AG04449 (cell line): ENCODE measurements around the gene BANP.

Experiments used
- CTCF ChIA-PET: fragments of 350-600 bp; formaldehyde crosslinking; extraction: SDS; loops from one replicate; lab custom pipeline; 2021; ENCODE audit warnings: antibody characterized with exemption; lab: Yijun Ruan, JAX
- POLR2A ChIA-PET: fragments of 400-600, 350-600 bp; formaldehyde crosslinking; extraction: SDS; loops from one replicate; lab custom pipeline; 2020; ENCODE audit warnings: antibody characterized with exemption, inconsistent platforms; lab: Yijun Ruan, JAX
- DNase-seq: peaks from one replicate; pipeline ENCODE4 v3.0.0-alpha.2; 2010; ENCODE audit warnings: low read depth, low spot score
- H3K4me3 ChIP-seq: 2 replicates; pipeline ENCODE4 v1.5.1; 2011; ENCODE audit warnings: low read depth, mild to moderate bottlenecking, control low read depth, low read length
- TF ChIP-seq, protein P1 (sequence below): IDR thresholded peaks from one replicate; pipeline ENCODE4 v1.5.1; 2011; ENCODE audit warnings: mild to moderate bottlenecking, moderate library complexity, low read length, control low read depth, inconsistent platforms; ENCODE audit not compliant: insufficient read depth; ENCODE audit errors: missing control alignments

Gene BANP

GRCh38 chr16:88077328-88078108 is 126.3 kb downstream of the BANP start:
- DNase-seq = no peak
- ChIA-PET CTCF (interaction anchor here (1.1 to 2.2 kb wide), 2 partner anchors 13 to 125 kb away, joined by 3 to 6 read pairs; no protein-coding TSS in a partner anchor), POLR2A (no interaction called here)
- no peak overlapping the region for H3K4me3 ChIP-seq
- TF ChIP-seq, protein P1, sequence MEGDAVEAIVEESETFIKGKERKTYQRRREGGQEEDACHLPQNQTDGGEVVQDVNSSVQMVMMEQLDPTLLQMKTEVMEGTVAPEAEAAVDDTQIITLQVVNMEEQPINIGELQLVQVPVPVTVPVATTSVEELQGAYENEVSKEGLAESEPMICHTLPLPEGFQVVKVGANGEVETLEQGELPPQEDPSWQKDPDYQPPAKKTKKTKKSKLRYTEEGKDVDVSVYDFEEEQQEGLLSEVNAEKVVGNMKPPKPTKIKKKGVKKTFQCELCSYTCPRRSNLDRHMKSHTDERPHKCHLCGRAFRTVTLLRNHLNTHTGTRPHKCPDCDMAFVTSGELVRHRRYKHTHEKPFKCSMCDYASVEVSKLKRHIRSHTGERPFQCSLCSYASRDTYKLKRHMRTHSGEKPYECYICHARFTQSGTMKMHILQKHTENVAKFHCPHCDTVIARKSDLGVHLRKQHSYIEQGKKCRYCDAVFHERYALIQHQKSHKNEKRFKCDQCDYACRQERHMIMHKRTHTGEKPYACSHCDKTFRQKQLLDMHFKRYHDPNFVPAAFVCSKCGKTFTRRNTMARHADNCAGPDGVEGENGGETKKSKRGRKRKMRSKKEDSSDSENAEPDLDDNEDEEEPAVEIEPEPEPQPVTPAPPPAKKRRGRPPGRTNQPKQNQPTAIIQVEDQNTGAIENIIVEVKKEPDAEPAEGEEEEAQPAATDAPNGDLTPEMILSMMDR = no peak

DNA sequence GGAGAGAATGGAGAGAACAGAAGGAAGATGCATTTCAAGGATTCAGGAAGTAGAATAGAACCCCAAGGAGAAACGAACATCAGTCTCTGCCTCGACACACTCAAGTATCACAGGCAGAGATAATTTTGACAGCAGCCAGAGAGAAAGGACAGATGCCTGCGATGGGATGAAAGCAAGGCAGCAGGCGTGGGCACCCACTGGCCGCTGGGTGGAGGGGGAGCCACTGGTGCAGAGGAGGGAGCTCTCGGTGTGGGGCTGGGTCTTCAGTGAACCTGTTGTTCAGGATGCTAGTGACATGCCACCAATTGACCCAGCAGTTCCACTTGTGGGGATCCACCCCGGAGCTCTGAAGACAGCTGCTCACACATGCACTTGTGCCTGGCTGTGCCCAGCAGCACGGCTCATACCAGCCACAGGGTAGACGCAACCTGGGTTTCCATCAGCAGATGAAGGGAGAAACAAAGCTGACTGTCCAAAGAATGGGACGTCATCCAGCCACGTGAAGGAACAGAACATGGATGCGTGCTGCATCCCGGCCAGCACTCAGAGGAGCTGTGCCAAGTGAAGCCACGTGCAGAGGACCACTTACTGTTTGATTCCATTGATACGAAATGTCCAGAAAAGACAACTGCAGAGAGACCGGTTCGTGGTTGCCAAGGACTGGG is 127.0 kb downstream of the BANP start:
- ChIA-PET POLR2A (no interaction called here), CTCF (interaction anchor here (1.1 to 2.2 kb wide), 3 partner anchors 12 to 125 kb away, joined by 3 to 6 read pairs (median 4); no protein-coding TSS in a partner anchor)
- no peak for DNase-seq
- H3K4me3 ChIP-seq = no peak overlapping the region
- TF ChIP-seq, protein P1 = no peak

DNA sequence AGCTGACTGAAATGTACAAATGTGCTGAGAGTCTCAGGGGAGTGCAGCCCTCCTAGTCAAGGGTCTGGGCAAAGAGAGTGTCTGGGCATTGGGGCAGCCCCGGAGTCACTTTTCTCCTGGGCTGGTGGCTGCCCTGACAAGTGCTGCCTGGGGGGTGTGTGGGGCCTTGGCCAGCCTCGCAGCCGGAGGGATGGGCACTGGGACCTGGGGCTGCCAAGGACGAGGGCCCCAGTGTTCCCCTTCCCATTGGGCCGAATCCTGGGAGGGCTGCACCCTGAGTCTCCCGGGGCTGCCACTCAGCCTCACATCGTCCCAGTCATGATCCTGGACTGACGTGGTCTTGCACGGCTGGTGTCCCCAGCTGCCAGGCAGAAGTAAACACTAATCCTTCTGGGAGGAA is 132.3 kb downstream of the BANP start:
- ChIA-PET CTCF (interaction anchor here (1.3 kb wide), 1 partner anchor 9 kb away, joined by 3 read pairs; no protein-coding TSS in a partner anchor), POLR2A (no interaction called here)
- H3K4me3 ChIP-seq = no peak overlapping the region
- no peak for DNase-seq
- TF ChIP-seq, protein P1 = no peak

GRCh38 chr16:88084881-88085280 is 133.6 kb downstream of the BANP start:
- ChIA-PET POLR2A (interaction anchor here (0.7 kb wide), 1 partner anchor 49 kb away, joined by 4 read pairs; no protein-coding TSS in a partner anchor), CTCF (no interaction called here)

GRCh38 chr16:88086571-88087516 is 135.6 kb downstream of the BANP start:
- ChIA-PET CTCF (no interaction called here), POLR2A (no interaction called here)
- TF ChIP-seq, protein P1 = no peak
- no peak for DNase-seq
- H3K4me3 ChIP-seq = no peak overlapping the region

More at GRCh38 chr16:88084881-88085280, 133.6 kb downstream of the BANP start:
- TF ChIP-seq, protein P1 = no peak
- no peak overlapping the region for H3K4me3 ChIP-seq
- no peak for DNase-seq

DNA sequence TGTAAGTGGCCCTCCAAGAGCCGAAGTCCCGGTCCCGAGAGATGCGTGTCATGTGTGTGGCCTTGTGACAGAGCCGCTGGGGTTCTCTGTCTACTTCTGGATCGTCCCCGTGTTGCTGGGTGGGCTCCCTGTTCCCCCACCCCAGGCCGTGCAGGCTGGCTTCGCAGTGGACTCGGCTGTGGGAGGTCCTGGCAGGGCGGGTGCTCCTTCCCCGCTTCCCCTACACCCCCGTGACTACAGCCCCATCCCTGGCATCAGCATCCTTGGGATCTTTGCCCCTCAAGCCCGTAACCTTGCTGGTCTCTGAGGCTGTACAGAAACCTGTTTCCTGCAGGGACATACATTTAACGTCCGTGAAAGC is 136.3 kb downstream of the BANP start:
- TF ChIP-seq, protein P1 = no peak
- H3K4me3 ChIP-seq = no peak overlapping the region
- CTCF ChIA-PET = no interaction called here
- POLR2A ChIA-PET = no interaction called here
- DNase-seq = no peak
